GM12878 (cell line): ENCODE data around the gene SPATA16. TPM values are rescaled to one million over a fixed set of nuclear protein-coding genes. Genes with fewer than 3 reads are reported as not detected.

Experiments
- ATAC-seq: fragments of 200-7000 bp; cut with Tn5 transposase; 3 replicates; pipeline ENCODE4 v1.9.1; 2020; ENCODE audit warnings: mild to moderate bottlenecking, moderate library complexity
- BruUV-seq: library from RNA; stranded (reverse); fragments of 400-500 nt; replicated peaks from 2 replicates; lab custom pipeline; 2021; lab: Mats Ljungman, UMichigan
- CTCF ChIA-PET: fragments of 300-600 bp; sonication (Branson Sonifier 250); formaldehyde crosslinking; extraction: SDS; loops from one replicate; lab custom pipeline; 2021; ENCODE audit warnings: inconsistent platforms; lab: Yijun Ruan, JAX
- POLR2A ChIA-PET: fragments of 350-600 bp; formaldehyde crosslinking; extraction: SDS; loops from one replicate; lab custom pipeline; 2021; ENCODE audit warnings: inconsistent platforms; lab: Charles Lee
- RAD21 ChIA-PET: fragments of 300-600 bp; sonication (Branson Sonifier 250); formaldehyde crosslinking; loops from one replicate; lab custom pipeline; 2023; ENCODE audit warnings: antibody characterized with exemption; ENCODE audit not compliant: unreplicated experiment; lab: Charles Lee
- SMC1A ChIA-PET: fragments of 300-600 bp; sonication (Branson Sonifier 250); formaldehyde crosslinking; loops from one replicate; lab custom pipeline; 2023; ENCODE audit not compliant: unreplicated experiment, uncharacterized antibody; lab: Charles Lee
- DNase-seq: peaks from one replicate; pipeline ENCODE4 v3.0.0-alpha.2; 2011; ENCODE audit warnings: low read depth, low spot score
- FAIRE-seq: peaks from 3 replicates; lab custom pipeline; 2011; peaks lifted over from hg19 to GRCh38; lab: Jason Lieb, UNC
- H2AFZ ChIP-seq: 2 replicates; pipeline ENCODE4 v1.6.0; 2011; ENCODE audit warnings: low read depth, low read length, control low read depth; ENCODE audit not compliant: control insufficient read depth
- H3K27ac ChIP-seq: 2 replicates; pipeline ENCODE4 v1.5.1; 2011; ENCODE audit warnings: control low read depth; ENCODE audit not compliant: control insufficient read depth, insufficient read depth
- H3K27me3 ChIP-seq, 2 experiments: replicated peaks in 1 of 2; 2 replicates each; pipeline versions ENCODE4 v1.6.0 to v1.6.1; 2011; ENCODE audit warnings: low read length in 1 of 2; ENCODE audit not compliant: control insufficient read depth in 2 of 2, insufficient read depth in 2 of 2
- H3K36me3 ChIP-seq, 2 experiments: 2 replicates each; pipeline ENCODE4 v1.5.1; 2011; ENCODE audit warnings: low read length in 1 of 2; ENCODE audit not compliant: control insufficient read depth in 2 of 2, insufficient read depth in 2 of 2
- H3K4me1 ChIP-seq: 2 replicates; pipeline ENCODE4 v1.6.1; 2011; ENCODE audit warnings: mild to moderate bottlenecking, low read length, moderate library complexity, mixed read lengths; ENCODE audit not compliant: control insufficient read depth, insufficient read depth
- H3K4me2 ChIP-seq: 2 replicates; pipeline ENCODE4 v1.6.0; 2011; ENCODE audit warnings: control low read depth; ENCODE audit not compliant: control insufficient read depth, insufficient read depth
- H3K4me3 ChIP-seq: fragments of 200-600 bp; sonication (generic); 2 replicates; pipeline ENCODE4 v1.5.1; 2016
- H3K79me2 ChIP-seq: 2 replicates; pipeline ENCODE4 v1.6.0; 2011; ENCODE audit warnings: low read length; ENCODE audit not compliant: control insufficient read depth, insufficient read depth
- H3K9ac ChIP-seq: 2 replicates; pipeline ENCODE4 v1.8.0; 2011; ENCODE audit warnings: low read length, control low read depth, mixed read lengths; ENCODE audit not compliant: control insufficient read depth, insufficient read depth
- H3K9me3 ChIP-seq: replicated peaks from 3 replicates; pipeline ENCODE4 v1.5.1; 2011; ENCODE audit warnings: mild to moderate bottlenecking, low read length; ENCODE audit not compliant: control insufficient read depth, insufficient read depth
- H4K20me1 ChIP-seq: 2 replicates; pipeline ENCODE4 v1.6.0; 2011; ENCODE audit not compliant: control insufficient read depth, insufficient read depth
- BCL11A ChIP-seq: IDR thresholded peaks from 2 replicates; pipeline ENCODE4 v1.6.1; 2011; ENCODE audit warnings: low read depth, low read length
- CBX3 ChIP-seq: fragments of 200-600 bp; sonication (generic); IDR thresholded peaks from 2 replicates; pipeline ENCODE4 v1.6.1; 2016; ENCODE audit warnings: low read depth, borderline replicate concordance
- CHD1 ChIP-seq: IDR thresholded peaks from 2 replicates; pipeline ENCODE4 v1.6.1; 2012; ENCODE audit warnings: low read depth, low read length, improper control_type of control experiment
- ELK1 ChIP-seq: IDR thresholded peaks from 2 replicates; pipeline ENCODE4 v1.6.1; 2012; ENCODE audit warnings: low read depth, low read length, improper control_type of control experiment
- EZH2 ChIP-seq: IDR thresholded peaks from 2 replicates; pipeline ENCODE4 v1.6.1; 2012; ENCODE audit warnings: low read depth, mild to moderate bottlenecking, control low read depth, inconsistent platforms, low read length, borderline replicate concordance; ENCODE audit not compliant: control insufficient read depth
- MTA2 ChIP-seq: fragments of 450-650 bp; IDR thresholded peaks from 2 replicates; pipeline ENCODE4 v1.6.1; 2016; ENCODE audit warnings: low read depth, mild to moderate bottlenecking, moderate library complexity
- PAX8 ChIP-seq: fragments of 450-650 bp; IDR thresholded peaks from 2 replicates; pipeline ENCODE4 v1.6.1; 2017; ENCODE audit warnings: mild to moderate bottlenecking, moderate library complexity
- PKNOX1 ChIP-seq: fragments of 450-650 bp; IDR thresholded peaks from 2 replicates; pipeline ENCODE4 v1.6.1; 2016; ENCODE audit warnings: mild to moderate bottlenecking
- RAD21 ChIP-seq: IDR thresholded peaks from 2 replicates; pipeline ENCODE4 v1.6.1; 2011; ENCODE audit warnings: mild to moderate bottlenecking, low read depth, low read length, moderate library complexity; ENCODE audit not compliant: insufficient read depth
- SP1 ChIP-seq: IDR thresholded peaks from one replicate; pipeline ENCODE4 v1.6.1; 2011; ENCODE audit warnings: low read depth, low read length
- STAT3 ChIP-seq: IDR thresholded peaks from 2 replicates; pipeline ENCODE4 v1.6.1; 2011; ENCODE audit warnings: low read depth, low read length, improper control_type of control experiment
- USF2 ChIP-seq: IDR thresholded peaks from 2 replicates; pipeline ENCODE4 v1.6.1; 2011; ENCODE audit warnings: low read depth, low read length, improper control_type of control experiment, borderline replicate concordance
- ZBED1 ChIP-seq: IDR thresholded peaks from 2 replicates; pipeline ENCODE4 v1.6.1; 2016; ENCODE audit warnings: borderline replicate concordance
- ZNF24 ChIP-seq: fragments of 450-650 bp; IDR thresholded peaks from 2 replicates; pipeline ENCODE4 v1.6.1; 2017; ENCODE audit warnings: antibody characterized with exemption, mild to moderate bottlenecking
- ZNF274 ChIP-seq: IDR thresholded peaks from one replicate; pipeline ENCODE4 v1.8.0; 2011; ENCODE audit not compliant: insufficient read length, insufficient read depth
- WGBS: methylation state at CpG from one replicate; pipeline ENCODE4 v1.1.6; 2016; ENCODE audit warnings: low lambda C conversion rate; ENCODE audit not compliant: insufficient replicate concordance, insufficient coverage; ENCODE audit errors: missing lambda C conversion rate; 5-methylcytosine and 5-hydroxymethylcytosine counted together
- in situ Hi-C: fragments of 300-500 bp; cut with MboI; formaldehyde crosslinking; loops from 9 replicates; pipeline ENCODE4 v1.14.3; 2018; ENCODE audit warnings: mixed read lengths
- intact Hi-C: fragments of 100-400 bp; cut with micrococcal nuclease; formaldehyde crosslinking; loops from one replicate; pipeline ENCODE4 v1.14.2; 2022; ENCODE audit not compliant: unreplicated experiment
- polyA plus RNA-seq, 11 experiments: library from polyadenylated mRNA; depleted of rRNA in 4 of 11; unstranded in 6 of 11; stranded (reverse) in 5 of 11; fragments of >200 nt; fragmentation: Nextera tagmentation in 4 of 11; fragmentation: Illumina TruSeq in 1 of 11; extraction: Ambion mirVana in 4 of 11; extraction: Trizol in 1 of 11; gene quantifications; 1 replicate in 1 of 11; 2 replicates in 10 of 11; pipeline versions ENCODE4 v1.2.1 to v1.2.3, GENCODE V29; 2011 to 2016; ENCODE audit warnings: inconsistent platforms in 2 of 11, missing spikeins in 2 of 11, low read depth in 1 of 11
- total RNA-seq, 4 experiments: library from RNA; depleted of rRNA in 3 of 4; stranded (reverse); fragments of >200 nt in 3 of 4; fragmentation: Illumina TruSeq in 1 of 4; extraction: Trizol in 1 of 4; gene quantifications; 2 replicates each; pipeline versions ENCODE4 v1.2.1 to v1.2.3, GENCODE V29; 2013 to 2021

Gene SPATA16
- total and polyA plus RNA-seq, 10 of the 15 experiments (the other 5 are each of a cell fraction or from before 2014, with no cell fraction given) = 0.04 TPM; not detected in 9

- Histone ChIP-seq H2AFZ (no peak overlapping the region), H3K27me3 (peaks cover 0 to 4% of the 10 kb centered on the region in 2 experiments; a peak in 1 of 4 replicates), H4K20me1 (no peaks in the 10 kb centered on the region), H3K36me3 (no peaks in the 10 kb centered on the region), H3K4me2 (no peak overlapping the region), H3K9me3 (no peaks in the 10 kb centered on the region), H3K4me1 (no peaks in the 10 kb centered on the region), H3K27ac (no peak overlapping the region), H3K79me2 (no peaks in the 10 kb centered on the region), H3K4me3 (no peak overlapping the region), H3K9ac (no peak overlapping the region)
- intact Hi-C loops (no loop called here), in situ Hi-C loops (no loop called here)
- ChIA-PET SMC1A (no interaction called here), POLR2A (no interaction called here), CTCF (no interaction called here), RAD21 (no interaction called here)
- no peak for ATAC-seq
- WGBS = 0% methylated on average over 3 of the region's 3 CpGs
- DNase-seq = no peak
- no peak for TF ChIP-seq ELK1
- TF ChIP-seq CHD1 = no peak
- TF ChIP-seq ZNF274 = no peak
- TF ChIP-seq ZBED1 = no peak
- no peak for TF ChIP-seq STAT3
- FAIRE-seq = no peak
- BruUV-seq = no TSS peak
Measured at GRCh38 chr3:172869784-172870518, 271.1 kb downstream of the SPATA16 start.

GRCh38 chr3:172869368-172869771 is 271.7 kb downstream of the SPATA16 start:
- H3K4me2 ChIP-seq = no peak overlapping the region
- intact Hi-C loops = no loop called here
- TF ChIP-seq USF2 = no peak
- no peak for TF ChIP-seq ZNF24
- TF ChIP-seq PKNOX1 = no peak
- TF ChIP-seq SP1 = no peak
- TF ChIP-seq PAX8 = no peak
- TF ChIP-seq RAD21 = no peak
- no peak for TF ChIP-seq MTA2
- TF ChIP-seq BCL11A = no peak
- no peak for TF ChIP-seq EZH2
- no peak for TF ChIP-seq CBX3
- no peak for TF ChIP-seq ZNF274

More at GRCh38 chr3:172869368-172869771, 271.7 kb downstream of the SPATA16 start:
- BruUV-seq = no TSS peak
- in situ Hi-C loops = no loop called here
- ATAC-seq (no peak), DNase-seq (no peak), FAIRE-seq (no peak)
- Histone ChIP-seq H3K9ac (no peak overlapping the region), H3K27ac (no peak overlapping the region), H3K27me3 (peaks cover 0 to 4% of the 10 kb centered on the region in 2 experiments; a peak in 1 of 4 replicates), H3K4me3 (no peak overlapping the region), H3K79me2 (no peaks in the 10 kb centered on the region), H3K9me3 (no peaks in the 10 kb centered on the region), H3K36me3 (no peaks in the 10 kb centered on the region), H2AFZ (no peak overlapping the region), H3K4me1 (no peaks in the 10 kb centered on the region), H4K20me1 (no peaks in the 10 kb centered on the region)
- 0% methylated on average over 3 of the region's 3 CpGs for WGBS
- POLR2A ChIA-PET = no interaction called here
- RAD21 ChIA-PET = no interaction called here
- SMC1A ChIA-PET = interaction anchor here (0.8 kb wide), 1 partner anchor 12 kb away, joined by 3 read pairs; no protein-coding TSS in a partner anchor
- CTCF ChIA-PET = no interaction called here
